ENCODE results near the gene SACS.

DNA sequence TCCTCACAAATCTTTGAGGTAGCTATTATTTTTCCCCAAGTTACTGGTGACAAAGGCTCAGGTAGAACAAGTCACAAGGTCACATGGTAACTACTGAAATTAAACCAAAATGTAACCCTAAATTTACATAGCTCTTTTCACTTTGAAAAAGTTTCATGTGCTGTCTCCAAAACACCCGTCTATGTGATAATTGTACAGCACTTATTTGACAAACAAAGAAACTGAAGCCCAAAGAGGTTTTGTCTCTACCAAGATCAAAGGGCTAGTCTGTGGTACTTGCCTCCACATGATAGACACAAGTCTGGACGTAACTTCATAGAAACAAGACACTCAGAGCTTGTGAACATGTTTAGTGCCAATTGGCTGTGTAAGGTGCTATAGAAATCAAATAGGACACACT lies 108.3 kb downstream of the SACS start:
- TF ChIP-seq CTCF (IDR thresholded peaks at IDR 0.05; ENCODE audit: low read depth, low read length, poor library complexity, severe bottlenecking) = no peak
- TF ChIP-seq EZH2phosphoT487 (IDR thresholded peaks at IDR 0.05; ENCODE audit: borderline replicate concordance, low read length) = no peak
